Amniotic epithelial cell (primary cell): ENCODE data around the gene KDM6A.
"Not testable (repeated sequence)": the region's sequence is repeated elsewhere in the genome, so short reads cannot be mapped to it uniquely, and the experiment has no call there.

Experiments used
- DNase-seq: peaks from one replicate; pipeline ENCODE4 v3.0.0-alpha.2; 2010; ENCODE audit warnings: low read depth

Gene KDM6A

GRCh38 chrX:44927398-44927797 lies 54.4 kb downstream of the KDM6A start:
- no peak for DNase-seq

GRCh38 chrX:44931441-44931973 lies 58.5 kb downstream of the KDM6A start:
- DNase-seq, result no peak

GRCh38 chrX:44935172-44935571 lies 62.2 kb downstream of the KDM6A start:
- no peak for DNase-seq

GRCh38 chrX:44935640-44936039 lies 62.7 kb downstream of the KDM6A start:
- DNase-seq, result peak; percentile 27

GRCh38 chrX:44937606-44938005 lies 64.6 kb downstream of the KDM6A start:
- no peak for DNase-seq

GRCh38 chrX:44938111-44938510 lies 65.1 kb downstream of the KDM6A start:
- no peak for DNase-seq

- not testable (repeated sequence) for DNase-seq
Measured at GRCh38 chrX:44940541-44940940, 67.6 kb downstream of the KDM6A start.

- no peak for DNase-seq
Measured at GRCh38 chrX:44943007-44943406, 70.0 kb downstream of the KDM6A start.

- DNase-seq, result no peak
Measured at GRCh38 chrX:44944894-44945293, 71.9 kb downstream of the KDM6A start.

- no peak for DNase-seq
Measured at GRCh38 chrX:44945736-44946135, 72.7 kb downstream of the KDM6A start.

GRCh38 chrX:44946771-44947170 lies 73.8 kb downstream of the KDM6A start:
- peak; percentile 25 for DNase-seq

GRCh38 chrX:44947995-44948394 lies 75.0 kb downstream of the KDM6A start:
- no peak for DNase-seq

- no peak for DNase-seq
Measured at GRCh38 chrX:44948406-44948805, 75.4 kb downstream of the KDM6A start.

- no peak for DNase-seq
Measured at GRCh38 chrX:44949125-44949524, 76.1 kb downstream of the KDM6A start.

- peak; percentile 34 for DNase-seq
Measured at GRCh38 chrX:44950471-44951366, 77.7 kb downstream of the KDM6A start.

- DNase-seq, result no peak
Measured at GRCh38 chrX:44951572-44952067, 78.6 kb downstream of the KDM6A start.

GRCh38 chrX:44952329-44953027 lies 79.5 kb downstream of the KDM6A start:
- DNase-seq, result no peak

GRCh38 chrX:44953734-44954502 lies 80.9 kb downstream of the KDM6A start:
- no peak for DNase-seq

- no peak for DNase-seq
Measured at GRCh38 chrX:44954562-44954961, 81.6 kb downstream of the KDM6A start.

- DNase-seq, result no peak
Measured at GRCh38 chrX:44957848-44958247, 84.9 kb downstream of the KDM6A start.

- DNase-seq, result no peak
Measured at GRCh38 chrX:44958480-44958879, 85.5 kb downstream of the KDM6A start.
